Skeletal muscle satellite cell (primary cell): ENCODE data around the gene MPL.

ENCODE experiments used
- H3K27me3 ChIP-seq: 2 replicates; pipeline ENCODE4 v1.7.0; 2013; ENCODE audit warnings: low read length; ENCODE audit not compliant: control insufficient read depth, insufficient read depth
- H3K36me3 ChIP-seq: 2 replicates; pipeline ENCODE4 v1.7.0; 2013; ENCODE audit warnings: mild to moderate bottlenecking, control low read depth, low read length; ENCODE audit not compliant: insufficient read depth
- H3K4me1 ChIP-seq: 2 replicates; pipeline ENCODE4 v1.7.0; 2013; ENCODE audit warnings: low read length; ENCODE audit not compliant: control insufficient read depth, insufficient read depth
- H3K4me2 ChIP-seq: 2 replicates; pipeline ENCODE4 v1.7.0; 2013; ENCODE audit warnings: mild to moderate bottlenecking, low read length
- H3K4me3 ChIP-seq: 2 replicates; pipeline ENCODE4 v1.7.0; 2013; ENCODE audit warnings: low read length
- H3K9ac ChIP-seq: 2 replicates; pipeline ENCODE4 v1.7.0; 2013; ENCODE audit warnings: mild to moderate bottlenecking, low read depth, low read length, moderate library complexity
- H3K9me3 ChIP-seq: replicated peaks from 2 replicates; pipeline ENCODE4 v1.7.0; 2013; ENCODE audit warnings: mild to moderate bottlenecking, control low read depth, low read length

Gene MPL

DNA sequence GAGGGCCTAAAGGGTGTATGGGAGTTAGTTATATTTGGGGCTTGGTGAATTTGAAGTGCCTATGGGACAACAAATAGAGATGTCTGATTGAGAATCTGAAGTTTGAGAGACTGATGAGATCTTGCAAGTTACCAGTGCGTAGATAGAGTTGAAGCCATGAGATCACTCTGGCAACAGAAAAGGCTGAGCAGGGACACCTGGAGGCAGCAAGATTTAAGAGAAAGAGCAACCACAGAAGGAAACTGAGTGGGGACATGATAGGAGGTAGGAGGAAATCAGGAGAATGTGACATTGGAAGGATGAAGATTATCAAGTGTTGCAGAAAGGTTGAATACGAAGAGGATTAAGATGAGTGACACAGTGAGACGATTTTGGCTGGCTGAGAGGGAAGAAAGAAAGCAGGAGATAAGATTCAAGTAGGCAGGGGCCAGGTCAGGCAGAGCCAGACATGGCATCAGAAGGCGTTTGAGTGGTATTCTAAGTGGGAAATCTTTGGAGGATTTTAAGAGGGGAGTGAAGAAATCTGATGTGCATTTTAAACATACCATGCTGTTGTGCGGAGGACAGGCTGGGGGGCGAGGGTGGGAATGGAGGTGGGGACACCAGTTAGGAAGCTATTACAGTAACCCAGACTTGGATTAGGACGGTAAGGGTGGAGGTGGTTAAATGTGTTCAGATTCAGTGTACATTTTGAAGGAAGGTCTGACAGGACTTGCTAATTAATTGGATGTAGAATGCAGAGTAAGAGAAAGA is 3.0 kb upstream of the MPL start:
- peaks cover 11% of the 10 kb centered on the region for H3K4me1 ChIP-seq
- no peaks in the 10 kb centered on the region for H3K9me3 ChIP-seq
- H3K4me3 ChIP-seq = no peak overlapping the region
- H3K9ac ChIP-seq = no peak overlapping the region
- peaks cover 18% of the 10 kb centered on the region for H3K27me3 ChIP-seq
- no peak overlapping the region for H3K4me2 ChIP-seq
- H3K36me3 ChIP-seq = no peaks in the 10 kb centered on the region

DNA sequence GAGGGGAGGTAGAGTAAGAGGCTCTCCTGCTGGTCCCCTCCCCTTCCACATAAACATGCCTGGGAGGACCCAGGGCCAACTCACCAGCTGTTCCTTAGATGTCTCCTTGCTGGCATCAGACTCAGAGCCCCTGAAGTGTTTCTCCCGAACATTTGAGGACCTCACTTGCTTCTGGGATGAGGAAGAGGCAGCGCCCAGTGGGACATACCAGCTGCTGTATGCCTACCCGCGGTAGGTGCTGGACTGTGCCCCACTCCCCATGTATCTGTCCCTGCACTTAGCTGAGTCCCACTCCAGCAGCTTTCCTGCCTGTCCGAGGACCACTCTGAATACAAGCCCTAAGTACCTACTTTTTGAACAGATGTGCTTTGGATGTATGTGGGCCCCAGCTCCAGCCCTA is 383 bp downstream of the MPL start:
- Histone ChIP-seq H3K4me3 (no peak overlapping the region), H3K36me3 (no peaks in the 10 kb centered on the region), H3K27me3 (peaks cover 31% of the 10 kb centered on the region), H3K4me2 (no peak overlapping the region), H3K9me3 (no peaks in the 10 kb centered on the region), H3K9ac (no peak overlapping the region), H3K4me1 (no peaks in the 10 kb centered on the region)

DNA sequence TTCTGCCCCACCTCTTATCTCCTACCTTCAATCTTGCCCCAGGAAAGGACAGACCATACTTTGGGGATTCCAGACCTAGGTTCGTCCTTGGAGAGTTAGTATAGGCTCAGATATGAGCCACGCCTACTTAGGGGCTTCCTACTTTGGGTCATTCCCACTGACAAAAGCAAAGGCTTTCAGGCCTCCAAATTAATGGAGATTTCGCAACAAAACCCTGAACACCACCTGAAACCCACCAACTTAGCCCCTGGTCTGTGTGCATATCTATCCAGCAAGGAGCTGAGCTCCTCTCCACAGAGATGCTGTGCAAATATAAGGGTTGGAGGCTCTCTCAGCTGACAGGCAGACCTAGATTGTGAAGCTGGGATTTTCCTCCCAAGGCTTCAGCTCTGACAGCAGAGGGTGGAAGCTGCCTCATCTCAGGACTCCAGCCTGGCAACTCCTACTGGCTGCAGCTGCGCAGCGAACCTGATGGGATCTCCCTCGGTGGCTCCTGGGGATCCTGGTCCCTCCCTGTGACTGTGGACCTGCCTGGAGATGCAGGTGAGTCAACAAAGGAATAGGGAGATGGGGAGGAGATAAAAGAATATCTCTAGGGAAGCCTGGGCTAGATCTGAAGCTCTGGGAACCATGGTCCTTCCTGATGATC is 2.1 kb downstream of the MPL start:
- Histone ChIP-seq H3K4me1 (no peaks in the 10 kb centered on the region), H3K4me2 (no peak overlapping the region), H3K9me3 (no peaks in the 10 kb centered on the region), H3K4me3 (no peak overlapping the region), H3K36me3 (no peaks in the 10 kb centered on the region), H3K27me3 (peaks cover 31% of the 10 kb centered on the region), H3K9ac (no peak overlapping the region)

DNA sequence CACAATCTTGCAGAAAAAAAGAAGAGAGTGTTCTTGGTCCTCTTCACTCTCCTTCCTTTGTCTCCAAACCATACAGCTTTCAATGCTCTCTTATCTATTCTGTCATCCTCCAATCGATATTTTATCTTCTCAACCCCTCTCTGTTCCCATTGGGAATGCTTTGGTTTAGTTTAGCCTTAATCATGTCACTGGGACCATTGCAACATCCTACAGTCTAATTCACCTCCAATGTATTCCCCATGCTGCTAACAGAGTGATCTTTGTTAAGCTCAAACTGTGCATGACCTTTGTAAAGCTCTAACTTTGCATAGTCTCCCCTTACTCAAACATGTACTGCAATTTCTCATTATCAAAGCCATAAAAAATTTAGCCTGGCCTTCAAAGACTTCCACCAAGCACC is 2.9 kb downstream of the MPL start:
- Histone ChIP-seq H3K4me1 (no peaks in the 10 kb centered on the region), H3K27me3 (peaks cover 31% of the 10 kb centered on the region), H3K4me3 (no peak overlapping the region), H3K36me3 (no peaks in the 10 kb centered on the region), H3K9ac (no peak overlapping the region), H3K9me3 (no peaks in the 10 kb centered on the region), H3K4me2 (no peak overlapping the region)

DNA sequence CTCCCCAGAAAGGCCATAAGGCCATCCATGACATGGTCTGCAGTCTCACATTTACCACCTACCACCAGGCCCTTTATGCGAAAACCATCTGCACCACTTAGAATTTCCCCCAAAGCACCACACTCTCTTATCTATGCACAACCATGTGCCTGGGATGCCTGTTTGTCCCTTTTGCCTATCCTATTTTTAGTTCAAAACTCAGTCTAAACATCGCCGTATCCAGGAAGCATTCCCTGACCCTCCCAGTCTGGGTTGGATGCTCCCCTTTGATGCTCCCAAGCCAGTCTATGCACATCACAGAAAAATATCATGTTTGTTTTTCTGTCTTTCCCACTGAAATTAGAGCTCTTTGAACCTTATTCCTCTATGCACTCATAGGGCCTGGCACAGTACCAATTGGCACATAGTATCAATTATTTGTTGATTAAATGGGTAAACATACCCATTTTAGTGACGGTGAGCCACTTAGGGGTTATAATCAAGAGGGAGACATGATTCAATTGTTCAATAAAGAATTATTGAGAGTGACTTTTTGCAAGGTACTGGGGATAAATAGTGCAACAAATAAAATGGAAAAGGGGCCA is 6.7 kb downstream of the MPL start:
- Histone ChIP-seq H3K36me3 (no peaks in the 10 kb centered on the region), H3K4me2 (no peak overlapping the region), H3K9me3 (no peaks in the 10 kb centered on the region), H3K4me3 (no peak overlapping the region), H3K27me3 (peaks cover 34% of the 10 kb centered on the region), H3K4me1 (peaks cover 10% of the 10 kb centered on the region), H3K9ac (no peak overlapping the region)

DNA sequence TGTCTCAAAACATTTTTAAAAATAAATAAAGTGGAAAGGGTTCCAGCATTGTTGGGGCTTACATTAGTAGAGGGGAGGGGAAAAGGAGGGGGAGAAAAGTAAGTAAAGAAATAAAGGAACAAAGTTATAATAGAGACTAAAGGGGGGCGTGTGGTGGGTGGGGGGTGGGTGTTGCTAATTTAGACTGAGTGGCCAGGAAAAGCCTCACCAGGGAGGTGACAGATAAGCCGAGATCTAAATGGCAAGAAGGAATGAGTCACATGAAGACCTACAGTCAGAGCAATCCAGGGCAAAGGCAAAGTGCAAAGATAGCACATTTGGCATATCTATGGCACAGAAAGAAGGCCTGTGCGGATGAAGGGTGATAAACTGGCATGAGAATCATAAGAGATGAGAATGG is 7.5 kb downstream of the MPL start:
- peaks cover 28% of the 10 kb centered on the region for H3K27me3 ChIP-seq
- no peak overlapping the region for H3K4me3 ChIP-seq
- no peak overlapping the region for H3K9ac ChIP-seq
- no peaks in the 10 kb centered on the region for H3K36me3 ChIP-seq
- H3K9me3 ChIP-seq = no peaks in the 10 kb centered on the region
- peaks cover 17% of the 10 kb centered on the region for H3K4me1 ChIP-seq
- H3K4me2 ChIP-seq = no peak overlapping the region

DNA sequence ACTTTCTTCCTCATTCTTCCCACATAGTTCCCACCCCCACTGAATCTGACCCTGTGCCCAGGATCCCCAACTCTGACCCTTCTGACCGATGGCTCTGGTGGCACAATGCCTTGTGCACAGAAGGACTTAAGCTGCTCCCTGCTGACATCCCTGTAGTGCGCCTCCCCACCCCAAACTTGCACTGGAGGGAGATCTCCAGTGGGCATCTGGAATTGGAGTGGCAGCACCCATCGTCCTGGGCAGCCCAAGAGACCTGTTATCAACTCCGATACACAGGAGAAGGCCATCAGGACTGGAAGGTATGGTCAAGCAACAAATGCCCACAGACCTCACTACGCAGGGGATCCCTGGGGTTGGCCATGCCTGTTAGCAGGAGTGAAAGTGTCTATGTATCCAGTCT is 9.0 kb downstream of the MPL start:
- Histone ChIP-seq H3K4me1 (peaks cover 21% of the 10 kb centered on the region), H3K4me3 (no peak overlapping the region), H3K4me2 (no peak overlapping the region), H3K36me3 (no peaks in the 10 kb centered on the region), H3K9me3 (no peaks in the 10 kb centered on the region), H3K9ac (no peak overlapping the region), H3K27me3 (peaks cover 18% of the 10 kb centered on the region)

DNA sequence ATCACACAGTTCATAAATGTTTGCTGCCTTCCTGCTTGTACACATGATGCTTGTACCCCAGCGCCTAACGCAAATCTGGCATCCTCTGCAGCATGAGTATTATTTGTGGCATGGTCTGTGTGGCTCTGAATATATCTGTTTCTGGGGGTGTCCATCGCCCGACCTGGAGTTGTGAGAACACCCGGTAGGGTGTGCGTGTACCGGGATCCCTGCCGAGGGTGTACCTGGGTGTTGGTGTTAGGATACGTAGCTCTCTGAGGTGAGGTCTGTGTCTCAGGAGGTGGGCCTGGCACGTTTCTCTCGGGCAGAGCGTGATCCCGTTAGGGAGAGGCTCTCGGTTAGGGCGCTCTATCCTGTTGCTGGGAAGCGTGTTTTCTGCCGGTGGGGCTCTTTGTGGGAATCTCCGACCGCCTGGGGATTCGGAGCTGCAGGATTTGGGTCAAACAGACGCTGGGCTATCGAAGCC is 10.8 kb downstream of the MPL start:
- peaks cover 21% of the 10 kb centered on the region for H3K4me1 ChIP-seq
- peaks cover 18% of the 10 kb centered on the region for H3K27me3 ChIP-seq
- H3K9me3 ChIP-seq = no peaks in the 10 kb centered on the region
- H3K36me3 ChIP-seq = no peaks in the 10 kb centered on the region
- peak overlapping the region; percentile 52 for H3K9ac ChIP-seq
- peak overlapping the region; percentile 69 for H3K4me3 ChIP-seq
- H3K4me2 ChIP-seq = peak overlapping the region; percentile 87

DNA sequence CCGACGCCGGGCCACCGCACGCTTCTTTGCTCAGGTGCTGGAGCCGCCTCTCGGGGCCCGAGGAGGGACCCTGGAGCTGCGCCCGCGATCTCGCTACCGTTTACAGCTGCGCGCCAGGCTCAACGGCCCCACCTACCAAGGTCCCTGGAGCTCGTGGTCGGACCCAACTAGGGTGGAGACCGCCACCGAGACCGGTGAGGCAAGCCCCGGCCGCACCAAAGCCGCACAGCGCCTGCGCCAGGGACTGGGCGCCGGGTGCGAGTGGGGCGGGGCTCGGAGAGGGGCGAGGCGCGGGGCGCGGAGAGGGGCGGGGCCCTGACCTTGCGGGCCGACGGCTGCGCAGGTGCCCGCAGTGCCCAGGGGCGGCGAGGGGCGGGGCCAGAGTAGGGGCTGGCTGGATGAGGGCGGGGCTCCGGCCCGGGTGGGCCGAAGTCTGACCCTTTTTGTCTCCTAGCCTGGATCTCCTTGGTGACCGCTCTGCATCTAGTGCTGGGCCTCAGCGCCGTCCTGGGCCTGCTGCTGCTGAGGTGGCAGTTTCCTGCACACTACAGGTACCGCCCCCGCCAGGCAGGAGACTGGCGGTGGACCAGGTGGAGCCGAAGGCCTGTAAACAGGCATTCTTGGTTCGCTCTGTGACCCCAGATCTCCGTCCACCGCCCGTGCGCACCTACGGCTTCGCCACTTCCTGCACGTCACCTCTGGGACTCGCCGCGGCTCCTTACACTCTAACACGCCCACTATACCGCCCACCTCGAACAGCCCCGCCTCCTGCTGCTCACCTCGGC is 11.4 kb downstream of the MPL start:
- peak overlapping the region; percentile 52 for H3K9ac ChIP-seq
- no peaks in the 10 kb centered on the region for H3K36me3 ChIP-seq
- peaks cover 21% of the 10 kb centered on the region for H3K4me1 ChIP-seq
- H3K4me3 ChIP-seq = peak overlapping the region; percentile 69
- H3K9me3 ChIP-seq = no peaks in the 10 kb centered on the region
- H3K4me2 ChIP-seq = peak overlapping the region; percentile 87
- H3K27me3 ChIP-seq = peaks cover 18% of the 10 kb centered on the region

DNA sequence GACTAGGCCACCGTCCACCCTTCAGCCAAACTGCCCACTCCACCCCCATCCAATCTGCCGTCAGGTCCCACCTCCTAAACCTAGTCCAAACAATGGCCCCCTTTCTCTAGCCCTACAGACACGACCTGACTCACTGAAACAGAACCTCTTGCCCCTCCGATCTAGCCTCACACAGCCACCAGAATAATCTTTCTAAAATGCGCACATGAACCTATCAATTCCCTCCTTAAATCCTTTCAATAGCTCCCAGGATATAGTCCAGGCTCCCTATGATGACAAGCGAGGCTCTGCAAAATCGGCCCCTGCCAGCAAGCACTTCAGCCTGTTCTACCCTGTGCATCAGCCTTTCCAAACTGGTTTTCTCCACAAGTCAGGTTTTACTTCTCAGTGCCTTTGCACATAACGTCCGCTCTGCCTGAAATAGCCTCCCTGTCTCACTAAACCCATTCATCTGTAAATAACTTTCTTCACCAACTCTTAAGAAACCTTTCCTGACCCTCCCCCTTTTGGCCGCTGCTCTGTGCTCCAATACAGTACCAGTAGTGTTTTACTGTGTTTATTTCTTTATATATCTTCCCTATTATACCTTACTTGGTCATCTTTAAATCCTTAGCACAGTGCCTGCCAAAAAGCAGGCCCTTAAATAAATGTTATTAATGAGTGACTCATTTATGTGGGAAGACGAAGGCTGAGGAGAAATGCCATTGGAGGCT is 12.1 kb downstream of the MPL start:
- Histone ChIP-seq H3K27me3 (peaks cover 18% of the 10 kb centered on the region), H3K9ac (no peak overlapping the region), H3K4me1 (peaks cover 23% of the 10 kb centered on the region), H3K4me3 (peak overlapping the region; percentile 69), H3K9me3 (no peaks in the 10 kb centered on the region), H3K36me3 (no peaks in the 10 kb centered on the region), H3K4me2 (peak overlapping the region; percentile 87)

DNA sequence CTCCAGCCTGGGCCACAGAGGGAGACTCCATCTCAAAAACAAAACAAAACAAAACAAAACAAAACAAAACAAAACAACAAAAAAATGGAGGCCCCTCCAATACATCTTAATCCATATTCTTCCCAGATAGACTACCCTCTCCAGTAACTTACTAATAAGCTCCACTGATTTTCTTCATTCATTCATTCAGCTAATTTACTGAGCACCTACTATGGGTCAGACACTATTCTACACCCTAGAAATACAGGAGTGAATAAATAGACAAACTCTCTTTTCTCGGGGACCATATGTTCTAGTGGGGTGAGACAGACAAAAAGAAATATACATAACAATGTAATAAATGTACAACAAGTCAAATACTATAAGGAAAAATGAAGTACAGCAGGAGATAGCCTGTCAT is 13.4 kb downstream of the MPL start:
- Histone ChIP-seq H3K4me3 (no peak overlapping the region), H3K36me3 (no peaks in the 10 kb centered on the region), H3K4me2 (no peak overlapping the region), H3K27me3 (peaks cover 18% of the 10 kb centered on the region), H3K4me1 (peaks cover 24% of the 10 kb centered on the region), H3K9me3 (no peaks in the 10 kb centered on the region), H3K9ac (no peak overlapping the region)
